ENCODE results near the gene MICAL1.

The MICAL1 gene

GRCh38 chr6:109485266-109485935, 29.8 kb upstream of the MICAL1 start (continued):
- no peak for TF ChIP-seq SETDB1 (IDR thresholded peaks at IDR 0.05; ENCODE audit: insufficient read length, low read length)
- no peak for TF ChIP-seq SP3 (tag by site-specific recombination; IDR thresholded peaks at IDR 0.05)
- TF ChIP-seq, protein P1, sequence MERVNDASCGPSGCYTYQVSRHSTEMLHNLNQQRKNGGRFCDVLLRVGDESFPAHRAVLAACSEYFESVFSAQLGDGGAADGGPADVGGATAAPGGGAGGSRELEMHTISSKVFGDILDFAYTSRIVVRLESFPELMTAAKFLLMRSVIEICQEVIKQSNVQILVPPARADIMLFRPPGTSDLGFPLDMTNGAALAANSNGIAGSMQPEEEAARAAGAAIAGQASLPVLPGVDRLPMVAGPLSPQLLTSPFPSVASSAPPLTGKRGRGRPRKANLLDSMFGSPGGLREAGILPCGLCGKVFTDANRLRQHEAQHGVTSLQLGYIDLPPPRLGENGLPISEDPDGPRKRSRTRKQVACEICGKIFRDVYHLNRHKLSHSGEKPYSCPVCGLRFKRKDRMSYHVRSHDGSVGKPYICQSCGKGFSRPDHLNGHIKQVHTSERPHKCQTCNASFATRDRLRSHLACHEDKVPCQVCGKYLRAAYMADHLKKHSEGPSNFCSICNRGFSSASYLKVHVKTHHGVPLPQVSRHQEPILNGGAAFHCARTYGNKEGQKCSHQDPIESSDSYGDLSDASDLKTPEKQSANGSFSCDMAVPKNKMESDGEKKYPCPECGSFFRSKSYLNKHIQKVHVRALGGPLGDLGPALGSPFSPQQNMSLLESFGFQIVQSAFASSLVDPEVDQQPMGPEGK (tag by site-specific recombination; IDR thresholded peaks at IDR 0.05), result no peak

GRCh38 chr6:109484122-109484521, 28.6 kb upstream of the MICAL1 start:
- Histone ChIP-seq H3K4me1 (ENCODE audit: control insufficient read depth, insufficient read depth, low read length) (0 out of 2 replicates have a peak, but pooled peaks cover 1% of the 10 kb centered on the region), H3K36me3 (ENCODE audit: control insufficient read depth in 2 of 2, insufficient read depth in 1 of 2, low read length in 2 of 2) (peaks cover 0 to 26% of the 10 kb centered on the region in 2 experiments; a peak in 2 of 3 replicates), H3K27ac (ENCODE audit: extremely low read depth, low read depth, low read length) (no peak overlapping the region), H3K9me3 (ENCODE audit: control insufficient read depth, insufficient read depth, low read depth, low read length) (no peaks in the 10 kb centered on the region), H3K4me3 (ENCODE audit: low read depth, low read length) (no peak overlapping the region)
- ChIA-PET POLR2A (no interaction called here), CTCF (no interaction called here)
- TF ChIP-seq KLF1 (tag by site-specific recombination; IDR thresholded peaks at IDR 0.05) (no peak), ZNF140 (tag by site-specific recombination; IDR thresholded peaks at IDR 0.05) (no peak), ZNF768 (tag by site-specific recombination; IDR thresholded peaks at IDR 0.05) (no peak), GFI1B (tag by site-specific recombination; IDR thresholded peaks at IDR 0.05) (no peak), ZNF747 (tag by site-specific recombination; IDR thresholded peaks at IDR 0.05) (no peak), TRIM28 (IDR thresholded peaks at IDR 0.05; ENCODE audit: borderline replicate concordance, low read length) (no peak), ZNF518A (tag by site-specific recombination; conservative IDR thresholded peaks at IDR 0.05; ENCODE audit: low read depth) (no peak), ZBTB7A (tag by site-specific recombination; IDR thresholded peaks at IDR 0.05; ENCODE audit: low read depth) (no peak), ZNF26 (tag by site-specific recombination; IDR thresholded peaks at IDR 0.05) (no peak), ZNF48 (tag by site-specific recombination; IDR thresholded peaks at IDR 0.05) (no peak), ZNF391 (tag by site-specific recombination; IDR thresholded peaks at IDR 0.05; ENCODE audit: borderline replicate concordance, low read depth) (no peak), ZNF175 (tag by site-specific recombination; IDR thresholded peaks at IDR 0.05) (no peak)
- TF ChIP-seq, protein P2, sequence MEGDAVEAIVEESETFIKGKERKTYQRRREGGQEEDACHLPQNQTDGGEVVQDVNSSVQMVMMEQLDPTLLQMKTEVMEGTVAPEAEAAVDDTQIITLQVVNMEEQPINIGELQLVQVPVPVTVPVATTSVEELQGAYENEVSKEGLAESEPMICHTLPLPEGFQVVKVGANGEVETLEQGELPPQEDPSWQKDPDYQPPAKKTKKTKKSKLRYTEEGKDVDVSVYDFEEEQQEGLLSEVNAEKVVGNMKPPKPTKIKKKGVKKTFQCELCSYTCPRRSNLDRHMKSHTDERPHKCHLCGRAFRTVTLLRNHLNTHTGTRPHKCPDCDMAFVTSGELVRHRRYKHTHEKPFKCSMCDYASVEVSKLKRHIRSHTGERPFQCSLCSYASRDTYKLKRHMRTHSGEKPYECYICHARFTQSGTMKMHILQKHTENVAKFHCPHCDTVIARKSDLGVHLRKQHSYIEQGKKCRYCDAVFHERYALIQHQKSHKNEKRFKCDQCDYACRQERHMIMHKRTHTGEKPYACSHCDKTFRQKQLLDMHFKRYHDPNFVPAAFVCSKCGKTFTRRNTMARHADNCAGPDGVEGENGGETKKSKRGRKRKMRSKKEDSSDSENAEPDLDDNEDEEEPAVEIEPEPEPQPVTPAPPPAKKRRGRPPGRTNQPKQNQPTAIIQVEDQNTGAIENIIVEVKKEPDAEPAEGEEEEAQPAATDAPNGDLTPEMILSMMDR (tag by site-specific recombination; IDR thresholded peaks at IDR 0.05), result no peak
